GM12874 (cell line): Measurements from ENCODE around the gene LYSMD1.

Source experiments
- CTCF ChIP-seq: IDR thresholded peaks from 2 replicates; pipeline ENCODE4 v1.5.1; 2011; ENCODE audit warnings: low read depth, mild to moderate bottlenecking, control low read depth, low read length, moderate library complexity; ENCODE audit not compliant: insufficient read depth

Gene LYSMD1

DNA sequence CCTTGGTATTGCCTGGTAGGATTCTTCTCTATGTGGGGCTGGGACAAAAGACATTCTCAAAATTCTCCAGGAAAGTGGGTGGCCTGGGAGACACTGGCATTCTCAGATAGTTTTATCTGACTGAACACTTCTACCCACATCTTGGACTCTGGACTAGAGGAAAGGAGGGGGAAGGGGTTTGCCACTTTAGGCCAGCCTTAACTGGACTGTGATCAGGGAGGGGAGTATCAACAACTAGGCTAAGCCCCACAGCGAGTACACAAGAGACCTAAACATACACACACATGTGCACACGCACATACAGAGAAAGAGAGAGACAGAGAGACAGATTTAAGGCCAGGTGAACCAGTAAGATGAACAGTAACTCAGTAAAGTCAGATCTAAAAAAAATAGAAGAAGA, 18.0 kb downstream of the LYSMD1 start:
- TF ChIP-seq CTCF = no peak

GRCh38 chr1:151147132-151147503, 18.6 kb downstream of the LYSMD1 start:
- no peak for TF ChIP-seq CTCF

GRCh38 chr1:151146412-151147131, 19.1 kb downstream of the LYSMD1 start, which contains the start of gene SEMA6C:
TSS of gene SEMA6C (minus strand) at chr1:151146631. CDS start at chr1:151142621, 4,010 bp downstream.
- TF ChIP-seq CTCF = no peak

DNA sequence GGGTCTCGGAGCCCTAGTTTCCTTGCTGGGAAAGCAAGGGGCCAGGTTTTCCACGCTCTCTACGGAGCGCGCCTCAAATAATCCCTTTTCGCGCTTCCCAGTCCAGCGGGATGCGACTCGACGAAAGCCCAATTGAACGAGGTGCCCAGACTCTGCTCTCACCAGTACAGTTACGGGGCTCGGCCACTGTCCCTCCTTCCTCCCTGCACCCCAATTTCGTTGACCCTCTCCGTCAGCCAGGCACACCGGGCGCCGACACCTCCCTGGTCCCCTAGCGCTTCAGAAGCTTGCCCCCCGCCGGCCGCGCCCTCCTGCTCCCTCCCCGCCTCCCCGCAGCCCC, 19.7 kb downstream of the LYSMD1 start:
- no peak for TF ChIP-seq CTCF

- no peak for TF ChIP-seq CTCF
Measured at GRCh38 chr1:151145304-151146071, 20.2 kb downstream of the LYSMD1 start.

GRCh38 chr1:151144474-151145303, 21.0 kb downstream of the LYSMD1 start:
- no peak for TF ChIP-seq CTCF

GRCh38 chr1:151143986-151144385, 21.7 kb downstream of the LYSMD1 start:
- no peak for TF ChIP-seq CTCF
